ENCODE data around the gene EIF4E1B. TPM values are rescaled to one million over a fixed set of nuclear protein-coding genes. Genes with fewer than 3 reads are reported as not detected.

EIF4E1B gene
- total RNA-seq, 1 donor from 2014 or later, result not detected

GRCh38 chr5:176674799-176675198 lies 44.3 kb downstream of the EIF4E1B start:
- DNase-seq (ENCODE audit: low spot score) (no peak), ATAC-seq (no peak)
- intact Hi-C loops (cut with DNase I), result loop anchor here (10.0 kb wide), 1 partner anchor 290 kb away; no protein-coding TSS in a partner anchor

- intact Hi-C loops (cut with DNase I), result loop anchor here (10.0 kb wide), 1 partner anchor 289 kb away; no protein-coding TSS in a partner anchor
- DNase-seq (ENCODE audit: low spot score) (no peak), ATAC-seq (no peak)
Measured at GRCh38 chr5:176675676-176676360, 45.3 kb downstream of the EIF4E1B start.

GRCh38 chr5:176676361-176676824 lies 45.9 kb downstream of the EIF4E1B start:
- DNase-seq (ENCODE audit: low spot score), result no peak
- no peak for ATAC-seq
- intact Hi-C loops (cut with DNase I), result loop anchor here (10.0 kb wide), 1 partner anchor 288 kb away; no protein-coding TSS in a partner anchor

- ATAC-seq (no peak), DNase-seq (ENCODE audit: low spot score) (no peak)
- intact Hi-C loops (cut with DNase I), result loop anchor here (10.0 kb wide), 1 partner anchor 287 kb away; no protein-coding TSS in a partner anchor
Measured at GRCh38 chr5:176677209-176677939, 46.9 kb downstream of the EIF4E1B start.

GRCh38 chr5:176678584-176678983 lies 48.1 kb downstream of the EIF4E1B start:
- no peak for ATAC-seq
- no peak for DNase-seq (ENCODE audit: low spot score)
- intact Hi-C loops (cut with DNase I), result loop anchor here (10.0 kb wide), 1 partner anchor 286 kb away; no protein-coding TSS in a partner anchor

GRCh38 chr5:176679365-176680225 lies 49.1 kb downstream of the EIF4E1B start:
- no peak for ATAC-seq
- no peak for DNase-seq (ENCODE audit: low spot score)
- intact Hi-C loops (cut with DNase I), result loop anchor here (10.0 kb wide), 1 partner anchor 285 kb away; no protein-coding TSS in a partner anchor

GRCh38 chr5:176680226-176680563 lies 49.7 kb downstream of the EIF4E1B start:
- intact Hi-C loops (cut with DNase I), result no loop called here

GRCh38 chr5:176682016-176682531 lies 51.6 kb downstream of the EIF4E1B start:
- ATAC-seq (no peak), DNase-seq (ENCODE audit: low spot score) (no peak)
- intact Hi-C loops (cut with DNase I), result no loop called here

More at GRCh38 chr5:176680226-176680563, 49.7 kb downstream of the EIF4E1B start:
- DNase-seq (ENCODE audit: low spot score), result no peak
- ATAC-seq, result no peak

- no peak for DNase-seq (ENCODE audit: low spot score)
- ATAC-seq, result no peak
- intact Hi-C loops (cut with DNase I), result no loop called here
Measured at GRCh38 chr5:176685010-176685409, 54.5 kb downstream of the EIF4E1B start.

- DNase-seq (ENCODE audit: low spot score) (no peak), ATAC-seq (no peak)
- intact Hi-C loops (cut with DNase I), result no loop called here
Measured at GRCh38 chr5:176687247-176687646, 56.8 kb downstream of the EIF4E1B start.

- no peak for ATAC-seq
- DNase-seq (ENCODE audit: low spot score), result no peak
- intact Hi-C loops (cut with DNase I), result no loop called here
Measured at GRCh38 chr5:176687881-176688280, 57.4 kb downstream of the EIF4E1B start.

- ATAC-seq, result no peak
- intact Hi-C loops (cut with DNase I), result no loop called here
- DNase-seq (ENCODE audit: low spot score), result no peak
Measured at GRCh38 chr5:176690911-176691310, 60.4 kb downstream of the EIF4E1B start.

GRCh38 chr5:176691524-176691923 lies 61.0 kb downstream of the EIF4E1B start:
- intact Hi-C loops (cut with DNase I), result no loop called here
- ATAC-seq (no peak), DNase-seq (ENCODE audit: low spot score) (no peak)

- intact Hi-C loops (cut with DNase I), result no loop called here
- DNase-seq (ENCODE audit: low spot score) (no peak), ATAC-seq (no peak)
Measured at GRCh38 chr5:176692326-176692725, 61.9 kb downstream of the EIF4E1B start.

- intact Hi-C loops (cut with DNase I), result no loop called here
- no peak for ATAC-seq
- no peak for DNase-seq (ENCODE audit: low spot score)
Measured at GRCh38 chr5:176692839-176693476, 62.5 kb downstream of the EIF4E1B start.

- DNase-seq (ENCODE audit: low spot score), result no peak
- intact Hi-C loops (cut with DNase I), result no loop called here
- ATAC-seq, result no peak
Measured at GRCh38 chr5:176693477-176693851, 63.0 kb downstream of the EIF4E1B start.

- no peak for ATAC-seq
- intact Hi-C loops (cut with DNase I), result no loop called here
- no peak for DNase-seq (ENCODE audit: low spot score)
Measured at GRCh38 chr5:176694146-176694545, 63.7 kb downstream of the EIF4E1B start.

GRCh38 chr5:176694631-176695030 lies 64.2 kb downstream of the EIF4E1B start:
- no peak for DNase-seq (ENCODE audit: low spot score)
- ATAC-seq, result no peak
- intact Hi-C loops (cut with DNase I), result no loop called here

- ATAC-seq, result no peak
- DNase-seq (ENCODE audit: low spot score), result no peak
- intact Hi-C loops (cut with DNase I), result no loop called here
Measured at GRCh38 chr5:176695073-176695472, 64.6 kb downstream of the EIF4E1B start.
